Stimulated activated naive CD4-positive, alpha-beta T cell treated with Interleukin-2 at 50 U/mL for 16 hours (primary cell): ENCODE data around the gene ZSCAN9.

Experiments used
- DNase-seq: peaks from one replicate; lab custom pipeline; 2025; lab: John Stamatoyannopoulos, UW

ZSCAN9 gene

DNA sequence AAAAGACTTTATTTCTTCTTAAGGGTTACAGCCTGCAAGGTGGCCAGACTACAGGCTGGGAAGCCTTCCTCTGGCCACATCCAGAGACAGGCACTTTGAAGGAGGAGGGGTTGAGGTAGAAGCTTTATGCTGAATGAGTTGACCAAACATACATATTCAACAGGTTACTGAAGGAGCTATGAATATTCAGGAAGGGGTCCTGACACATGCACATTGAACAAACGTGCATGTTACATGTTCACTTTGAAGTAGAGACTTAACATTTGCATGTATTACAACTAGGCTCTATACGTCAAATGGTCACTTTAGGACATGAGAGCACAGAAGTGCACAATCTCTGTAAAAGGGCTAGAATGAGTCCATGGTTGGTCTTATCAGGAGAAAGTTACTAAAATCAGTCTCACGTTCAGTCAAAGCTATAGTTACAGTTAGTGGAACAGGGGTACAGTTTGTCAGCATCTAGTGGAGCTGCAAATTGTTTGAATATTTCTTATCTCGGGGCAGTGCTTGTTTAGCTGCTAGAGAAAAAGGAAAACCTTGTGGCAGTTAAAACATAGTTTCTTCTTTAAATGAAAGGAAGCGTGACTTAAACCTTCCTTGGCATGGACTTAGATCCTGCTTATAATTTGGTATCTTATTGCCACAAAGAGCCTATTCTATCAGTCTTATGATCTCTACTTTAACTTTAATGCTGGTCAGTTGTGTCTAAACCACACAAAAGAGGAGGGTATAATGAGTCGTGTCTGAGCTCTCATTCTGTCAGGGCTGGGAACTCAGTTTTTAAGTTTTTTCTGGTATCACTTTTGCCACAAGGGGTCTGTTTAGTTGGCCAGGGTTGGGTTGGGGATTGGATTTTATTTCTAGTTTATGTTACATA lies 4.6 kb upstream of the ZSCAN9 start:
- DNase-seq: no peak

DNA sequence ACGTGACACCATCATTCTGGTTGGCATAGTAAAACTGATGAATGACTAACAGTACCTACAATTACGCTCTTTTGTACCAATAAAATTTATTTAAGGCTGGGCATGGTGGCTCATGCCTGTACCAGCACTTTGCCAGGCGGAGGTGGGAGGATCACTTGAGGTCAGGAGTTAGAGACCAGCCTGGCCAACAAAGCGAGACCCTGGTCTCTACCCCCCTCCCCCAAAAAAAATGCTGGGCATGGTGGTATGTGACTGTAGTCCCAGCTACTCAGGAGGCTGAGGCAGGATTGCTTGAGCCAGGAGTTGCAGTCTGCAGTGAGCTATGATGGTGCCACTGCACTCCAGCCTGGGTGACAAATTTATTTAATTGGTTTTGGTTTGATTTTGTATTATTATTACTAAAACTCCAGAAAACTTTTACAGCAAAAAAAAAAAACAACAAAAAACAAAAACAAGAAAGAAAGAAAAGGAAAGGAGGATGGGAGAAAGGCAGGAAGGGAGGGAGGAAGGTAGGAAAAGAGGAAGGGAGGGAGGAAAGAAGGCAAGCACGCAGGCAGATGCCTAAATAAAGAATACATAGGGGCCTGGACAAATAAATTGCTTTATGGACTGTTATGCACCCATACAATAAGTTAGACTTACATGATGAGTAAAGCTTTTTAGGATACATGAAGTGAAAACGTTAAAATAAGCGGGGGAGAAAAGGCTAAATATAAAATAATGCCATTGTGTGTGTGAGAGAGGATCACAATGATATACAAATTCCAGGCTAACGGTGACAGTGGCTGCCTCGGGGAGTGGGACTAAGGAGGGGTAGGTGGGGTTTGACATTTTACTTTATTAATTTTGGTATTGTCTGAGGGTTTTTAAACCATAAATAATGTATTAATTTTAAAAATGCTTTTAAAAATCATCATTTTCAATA lies 682 bp upstream of the ZSCAN9 start:
- DNase-seq: no peak

DNA sequence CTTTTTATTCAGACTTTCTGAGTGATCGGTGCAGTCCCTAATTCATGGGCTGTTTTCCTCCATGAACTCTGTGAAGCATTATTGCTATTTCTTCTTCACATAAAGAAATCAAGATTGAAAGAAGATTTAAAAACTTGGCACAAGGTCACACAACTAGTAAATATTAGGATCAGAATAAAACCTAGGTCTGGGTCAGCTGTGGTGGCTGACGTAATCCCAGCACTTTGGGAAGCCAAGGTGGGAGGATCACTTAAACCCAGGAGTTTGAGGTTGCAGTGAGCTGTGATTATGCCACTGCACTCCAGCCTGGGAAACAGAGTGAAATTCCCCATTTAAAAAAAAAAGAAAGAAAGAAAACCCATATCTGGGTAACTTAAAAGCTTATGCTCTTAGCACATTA lies 1.4 kb downstream of the ZSCAN9 start:
- DNase-seq: no peak

DNA sequence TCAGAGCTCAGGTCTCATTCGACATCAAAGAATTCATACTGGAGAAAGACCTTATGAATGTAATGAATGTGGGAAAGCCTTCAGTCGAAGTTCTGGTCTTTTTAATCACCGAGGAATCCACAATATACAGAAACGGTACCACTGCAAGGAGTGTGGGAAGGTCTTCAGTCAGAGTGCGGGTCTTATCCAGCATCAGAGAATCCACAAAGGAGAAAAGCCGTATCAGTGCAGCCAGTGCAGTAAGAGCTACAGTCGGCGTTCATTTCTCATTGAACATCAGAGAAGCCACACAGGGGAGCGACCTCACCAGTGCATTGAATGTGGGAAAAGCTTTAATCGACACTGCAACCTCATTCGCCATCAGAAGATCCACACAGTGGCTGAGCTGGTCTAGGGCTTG lies 7.7 kb downstream of the ZSCAN9 start:
- no peak for DNase-seq

DNA sequence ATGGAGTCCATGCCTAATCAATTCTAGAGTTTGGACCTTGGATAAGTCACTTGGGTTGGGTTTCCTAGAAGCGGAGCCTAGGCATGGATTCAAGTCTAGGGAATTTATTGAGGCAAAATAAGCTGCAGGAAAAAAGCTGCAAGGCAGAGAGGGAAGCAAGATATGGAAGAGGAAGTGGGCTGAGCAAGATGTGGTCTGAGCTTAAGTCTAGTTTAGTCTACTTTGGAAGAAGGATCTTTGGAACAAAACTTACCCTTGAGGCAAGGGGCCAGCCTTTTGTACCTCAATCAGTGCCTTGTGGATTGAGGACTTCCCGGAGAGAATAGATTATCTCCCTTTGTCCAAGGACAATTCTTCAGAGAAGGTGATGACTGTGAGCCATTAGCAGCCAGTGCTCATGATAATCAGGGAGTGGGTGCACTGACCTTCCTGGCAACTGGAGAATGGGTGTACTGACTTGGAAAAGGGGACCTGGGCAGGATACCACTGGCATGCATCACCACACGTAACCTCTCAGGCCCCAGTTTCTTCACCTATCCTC lies 10.9 kb downstream of the ZSCAN9 start:
- DNase-seq: no peak

DNA sequence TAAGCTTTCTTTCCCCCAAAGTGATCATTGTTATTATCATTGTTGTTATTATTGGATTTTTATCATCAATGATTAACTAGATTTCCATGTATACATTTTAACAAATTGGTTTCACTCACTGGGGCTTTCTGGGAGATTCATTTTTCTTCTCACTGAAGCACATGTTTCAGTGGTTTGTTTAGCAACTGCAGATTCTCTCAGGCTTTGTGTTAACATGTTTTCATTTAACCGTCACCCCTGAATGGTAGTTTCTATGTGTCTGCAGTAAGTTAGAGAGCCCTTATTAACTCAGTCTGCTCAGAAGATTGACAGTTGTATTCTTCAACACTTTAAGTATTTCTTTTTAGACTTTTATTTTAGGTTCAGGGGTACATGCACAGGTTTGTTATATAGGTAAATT lies 14.6 kb downstream of the ZSCAN9 start:
- no peak for DNase-seq

DNA sequence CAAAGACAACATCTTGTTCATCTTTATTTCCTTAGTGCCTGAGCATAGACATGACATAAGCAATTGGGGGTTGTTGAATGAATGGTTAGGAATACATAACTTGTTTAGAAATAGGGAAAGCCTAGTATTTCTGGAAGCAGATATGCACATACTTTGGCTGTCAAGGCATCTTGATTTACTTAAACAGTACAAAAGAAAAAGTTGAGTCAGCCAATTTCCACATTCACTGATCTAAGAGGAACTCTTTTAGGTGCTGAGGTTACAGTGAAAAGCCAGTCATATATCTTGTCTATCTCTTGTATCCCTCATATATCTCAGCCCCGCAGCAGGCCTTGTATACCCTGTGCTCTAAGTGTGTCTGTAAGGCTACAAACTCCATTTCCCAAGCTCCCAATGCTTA lies 15.4 kb downstream of the ZSCAN9 start:
- no peak for DNase-seq

DNA sequence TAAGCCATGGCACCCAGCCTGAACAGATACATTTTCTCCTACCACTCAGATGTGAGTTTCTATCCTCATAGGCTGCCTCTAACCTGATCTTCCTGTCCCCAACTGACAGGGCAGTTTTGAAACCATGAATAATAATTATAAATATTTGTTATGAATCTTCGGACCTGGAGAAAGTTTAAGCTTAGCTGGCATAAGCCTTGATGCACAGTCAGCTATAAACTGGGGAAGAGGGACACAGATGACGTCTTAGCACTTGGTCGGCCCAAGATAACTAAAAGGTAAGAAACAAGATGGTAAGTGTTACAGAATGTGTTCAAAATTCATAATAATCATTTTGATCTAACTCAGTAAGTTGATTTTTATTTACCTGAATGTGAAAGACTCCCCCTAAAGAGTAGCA lies 18.9 kb downstream of the ZSCAN9 start:
- DNase-seq: no peak

DNA sequence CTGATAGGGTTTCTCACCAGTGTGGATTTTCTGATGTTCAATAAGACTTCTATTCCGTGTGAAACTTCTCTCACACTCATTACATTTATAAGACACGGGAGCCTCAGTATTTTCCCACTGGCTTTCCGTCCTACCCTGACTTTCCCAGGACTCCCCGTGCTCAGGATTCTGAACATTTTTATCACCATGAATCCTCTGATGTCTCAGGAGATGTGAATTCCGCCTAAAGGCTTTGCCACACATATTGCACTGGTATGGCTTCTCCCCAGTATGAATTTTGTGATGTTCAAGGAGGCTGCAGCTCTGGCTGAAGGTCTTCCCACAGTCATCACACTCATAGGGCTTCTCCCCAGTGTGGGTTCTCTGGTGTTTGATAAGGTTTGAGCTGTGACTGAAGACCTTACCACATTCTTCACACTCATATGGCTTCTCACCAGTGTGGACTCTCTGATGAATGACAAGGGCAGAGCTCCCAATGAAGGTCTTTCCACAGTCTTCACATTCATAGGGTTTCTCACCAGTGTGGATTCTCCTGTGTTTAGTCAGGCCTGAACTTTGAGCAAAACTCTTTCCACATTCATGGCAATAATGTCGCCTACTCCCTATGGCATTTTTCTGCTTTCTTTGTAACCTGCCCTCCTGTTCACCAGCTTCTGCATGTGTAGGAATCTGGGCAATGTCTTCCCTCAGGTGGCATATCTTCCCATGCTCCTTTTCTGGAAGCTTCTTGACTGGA lies 20.3 kb downstream of the ZSCAN9 start:
- DNase-seq: no peak

DNA sequence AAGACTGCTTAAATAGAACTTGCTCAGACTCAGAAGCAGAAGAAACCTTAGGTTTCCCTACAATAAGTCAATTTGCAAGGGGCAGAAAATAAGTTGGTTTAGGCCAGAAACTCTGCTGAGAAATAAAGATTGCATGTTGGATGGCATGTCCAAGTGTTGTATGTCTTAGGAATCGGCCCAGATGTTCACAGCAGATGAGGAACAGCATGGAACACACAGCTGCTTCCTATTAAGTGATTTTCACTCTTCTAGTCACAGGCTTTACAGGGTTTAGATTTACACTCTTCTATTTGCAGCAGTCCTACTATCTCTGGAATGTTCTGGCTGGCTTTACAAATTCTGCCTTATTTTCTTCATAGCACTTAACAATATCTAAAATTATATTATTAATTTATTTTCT lies 23.8 kb downstream of the ZSCAN9 start:
- DNase-seq: no peak

DNA sequence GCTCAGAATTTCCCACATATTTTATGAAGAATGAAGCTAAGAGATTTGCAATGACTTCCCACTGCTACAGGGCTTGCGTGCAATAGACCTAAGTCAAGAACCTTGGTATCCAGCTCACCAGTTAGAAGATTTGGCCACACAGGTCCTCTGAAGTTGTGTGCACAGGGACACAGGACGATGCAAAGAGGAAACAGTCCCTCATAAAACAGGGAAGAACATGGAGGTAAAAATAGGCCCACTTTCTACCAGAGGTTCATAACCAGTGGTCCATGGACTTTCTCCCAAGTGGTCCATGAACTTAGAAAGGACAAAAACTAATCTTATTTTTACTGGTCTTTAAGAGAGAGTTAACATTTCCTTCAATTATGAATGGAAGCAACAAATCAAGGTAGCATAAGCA lies 25.7 kb downstream of the ZSCAN9 start:
- no peak for DNase-seq

DNA sequence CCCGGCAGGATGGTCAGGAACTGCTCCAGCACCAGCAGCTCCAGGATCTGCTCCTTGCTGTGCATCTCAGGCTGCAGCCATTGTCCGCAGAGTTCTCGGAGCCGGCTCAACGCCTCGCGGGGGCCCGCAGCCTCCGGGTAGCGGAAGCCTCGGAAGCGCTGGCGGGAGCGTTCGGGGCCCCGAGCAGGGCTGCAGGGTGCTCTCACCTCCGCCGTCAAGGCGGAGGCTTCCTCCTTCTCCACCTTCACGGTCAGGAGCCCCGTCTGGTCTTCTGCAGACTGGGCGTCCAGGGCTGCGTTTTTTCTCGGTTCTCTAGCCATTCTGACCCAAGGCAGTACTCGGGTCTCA lies 26.6 kb downstream of the ZSCAN9 start:
- DNase-seq: peak; percentile 4

DNA sequence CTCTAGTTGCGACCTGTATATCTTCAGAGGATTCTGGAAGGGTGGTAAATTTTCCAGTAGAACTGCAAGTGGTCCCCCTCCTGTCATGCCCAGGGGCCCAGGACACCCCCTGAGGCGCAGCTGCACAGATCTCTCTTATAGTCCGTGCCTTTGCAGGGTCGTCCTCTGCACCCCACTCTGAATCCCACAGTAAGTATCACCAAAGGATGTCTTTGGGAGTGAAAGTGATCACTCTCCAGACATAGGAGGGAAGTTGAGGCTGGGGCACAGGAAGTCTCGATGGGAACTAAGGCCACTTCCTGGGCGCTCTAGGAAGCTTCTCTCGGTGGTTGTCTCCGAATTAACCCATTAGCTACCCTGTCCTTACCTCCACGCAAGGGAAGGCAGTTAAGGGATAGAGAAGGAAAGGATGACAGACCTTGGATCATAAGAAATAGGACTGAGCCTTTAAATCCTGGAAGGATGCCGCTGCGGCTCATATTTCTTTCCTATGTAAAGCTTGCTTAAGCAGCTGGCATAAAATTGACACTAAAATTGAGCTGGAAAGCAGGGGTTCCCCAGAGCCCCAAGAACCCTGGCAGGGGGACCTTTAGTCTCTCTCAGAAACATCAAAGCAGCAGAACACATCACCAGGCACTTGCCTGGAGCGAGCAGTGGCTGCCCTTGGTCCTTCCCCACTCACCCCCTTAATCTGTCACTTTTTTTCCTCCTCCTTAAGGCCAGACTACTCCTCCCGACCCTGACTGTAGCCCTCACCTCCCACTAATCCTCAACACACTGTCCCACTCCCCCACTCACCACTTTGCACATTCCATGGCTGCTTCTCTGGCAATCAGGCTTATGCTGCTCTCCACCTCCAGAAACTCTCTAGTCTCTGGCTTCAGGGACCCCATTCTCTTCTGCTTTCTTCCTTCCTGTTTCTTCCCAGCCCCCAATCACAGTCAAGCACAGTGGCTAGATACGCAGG lies 27.2 kb downstream of the ZSCAN9 start, which contains the start of gene ZKSCAN4:
TSS of gene ZKSCAN4 (minus strand) at position 261 of the 967 bp plus-strand sequence. CDS start 289 bp downstream, outside the sequence.
- peak; percentile 75 for DNase-seq

DNA sequence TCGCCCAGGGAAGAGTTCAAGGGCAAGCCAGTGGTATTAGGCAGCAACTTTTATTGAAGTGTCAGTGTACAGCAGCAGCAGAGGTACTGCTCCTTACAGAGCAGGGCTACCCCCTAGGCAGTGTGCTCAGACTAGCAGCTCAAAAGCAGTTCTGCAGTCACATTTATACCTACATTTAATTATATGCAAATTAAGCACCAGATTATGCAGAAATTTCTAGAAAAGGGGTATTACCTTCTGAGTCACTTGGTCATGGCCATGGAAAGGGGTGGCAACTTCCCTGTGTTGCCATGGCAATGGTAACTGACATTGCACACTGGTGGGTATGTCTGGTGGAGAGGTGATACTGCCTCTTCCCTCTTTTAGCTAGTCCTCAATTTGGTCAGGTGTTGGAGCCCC lies 29.0 kb downstream of the ZSCAN9 start:
- DNase-seq: no peak

DNA sequence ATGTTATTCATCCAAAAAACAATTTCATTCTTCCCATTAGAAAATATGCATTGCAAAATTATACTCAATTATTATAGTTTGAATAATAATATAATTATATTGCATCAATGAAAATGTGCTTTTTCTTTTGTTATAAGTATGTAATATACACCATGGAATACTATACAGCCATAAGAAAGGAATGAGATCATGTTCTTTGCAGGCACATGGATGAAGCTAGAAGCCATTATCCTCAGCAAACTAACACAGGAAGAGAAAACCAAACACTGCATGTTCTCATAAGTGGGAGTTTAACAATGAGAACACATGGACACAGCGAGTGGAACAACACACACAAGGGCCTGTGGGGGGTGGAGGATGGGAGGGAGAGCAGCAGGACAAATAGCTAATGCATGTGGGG lies 32.0 kb downstream of the ZSCAN9 start:
- DNase-seq: no peak

DNA sequence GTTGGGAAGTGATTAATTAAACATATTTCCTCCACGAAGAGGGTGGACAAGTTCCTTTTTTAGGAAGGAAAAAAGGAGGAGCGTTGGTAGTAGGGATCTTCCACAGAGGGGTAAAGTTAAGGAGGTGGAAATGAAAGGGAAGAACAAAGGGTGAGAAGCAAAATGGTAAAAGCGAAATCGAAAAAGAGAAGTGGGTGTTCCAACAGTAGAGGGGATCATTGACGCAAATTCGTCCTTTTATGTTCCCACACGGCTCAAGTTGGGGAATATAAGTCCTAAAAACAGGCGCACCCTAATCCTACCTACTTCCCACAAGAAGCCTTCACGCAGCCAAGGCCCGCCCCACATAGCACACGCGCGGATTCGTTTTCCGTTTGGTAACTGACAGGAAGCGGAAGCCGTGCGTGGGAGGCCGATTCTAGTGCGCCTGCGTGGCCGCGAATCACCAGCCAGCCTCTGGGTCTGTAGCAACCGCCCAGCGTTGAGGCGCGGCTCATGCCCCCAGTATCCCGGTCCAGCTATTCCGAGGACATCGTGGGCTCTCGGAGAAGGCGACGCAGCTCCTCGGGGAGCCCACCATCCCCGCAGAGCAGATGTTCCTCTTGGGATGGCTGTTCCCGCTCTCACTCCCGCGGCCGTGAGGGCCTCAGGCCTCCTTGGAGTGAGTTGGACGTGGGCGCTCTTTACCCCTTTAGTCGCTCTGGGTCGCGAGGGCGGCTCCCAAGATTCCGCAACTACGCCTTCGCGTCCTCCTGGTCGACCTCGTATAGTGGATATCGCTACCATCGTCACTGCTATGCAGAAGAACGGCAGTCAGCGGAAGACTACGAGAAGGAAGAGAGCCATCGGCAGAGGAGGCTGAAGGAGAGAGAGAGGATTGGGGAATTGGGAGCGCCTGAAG lies 34.1 kb downstream of the ZSCAN9 start, which contains the start of gene NKAPL:
TSS of gene NKAPL (plus strand) at position 421 of the 901 bp plus-strand sequence. CDS start at position 496, 75 bp downstream.
- DNase-seq: peak; percentile 42

DNA sequence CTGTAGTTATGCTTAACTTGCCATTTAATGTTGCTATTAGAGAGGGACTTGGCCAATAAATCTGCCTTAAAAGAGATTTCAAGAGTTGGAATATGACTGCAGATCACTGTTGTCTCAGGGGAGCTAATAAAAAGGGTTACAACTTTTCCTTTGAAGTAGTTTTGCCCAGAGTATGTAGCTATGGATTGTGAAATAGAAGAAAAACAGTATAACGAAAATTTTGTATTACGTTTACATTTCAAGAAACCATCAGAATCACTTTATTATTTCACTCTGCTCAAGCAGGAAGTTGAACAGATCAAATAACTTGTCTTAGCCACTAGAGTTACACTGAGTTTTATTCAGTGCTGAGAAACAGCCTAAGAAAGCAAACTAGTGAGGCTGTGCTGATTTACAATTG lies 38.8 kb downstream of the ZSCAN9 start:
- no peak for DNase-seq

DNA sequence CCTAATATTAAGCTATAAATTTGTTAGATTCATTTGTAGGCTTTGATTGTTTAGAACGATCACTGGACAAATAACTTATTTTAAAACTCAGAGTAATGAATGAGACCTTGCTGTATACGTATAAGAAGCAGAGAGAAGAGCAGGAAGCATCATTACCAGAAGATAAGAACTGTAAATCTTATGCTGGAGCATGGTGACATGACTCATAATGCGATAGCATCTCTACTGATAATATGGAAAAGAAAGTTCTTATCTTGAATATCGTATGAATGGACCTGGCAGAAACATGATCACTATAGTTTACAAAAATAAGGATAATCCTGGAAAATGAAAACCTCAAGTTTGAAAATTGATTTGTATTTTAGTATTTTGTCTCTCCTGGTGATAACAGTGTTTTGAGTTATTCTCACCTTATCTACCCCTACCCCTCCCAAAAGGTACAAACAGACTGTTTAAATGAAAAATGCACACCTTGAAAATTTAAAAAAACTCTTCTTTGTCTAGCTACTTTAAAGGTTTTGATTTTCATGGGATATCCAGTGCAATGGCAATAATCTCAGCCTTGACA lies 39.8 kb downstream of the ZSCAN9 start:
- DNase-seq: no peak

DNA sequence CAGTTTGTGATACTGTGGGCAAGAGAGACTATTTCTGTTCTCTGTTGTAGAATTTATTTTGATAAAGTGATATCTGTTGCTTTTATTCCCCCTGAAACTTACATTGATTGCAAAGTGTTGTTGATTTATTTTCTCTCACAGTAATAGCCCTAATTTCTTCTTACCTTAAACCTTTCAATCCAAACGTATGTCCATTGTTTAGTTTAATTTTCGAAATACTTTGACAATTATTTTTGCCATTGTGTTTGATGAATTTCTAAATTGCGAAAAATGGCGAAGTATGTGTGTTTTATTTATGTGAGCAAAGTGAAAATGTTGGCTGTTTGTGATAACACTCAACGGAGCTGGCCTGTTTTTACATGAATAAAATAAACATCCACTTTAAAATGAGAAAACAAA lies 41.5 kb downstream of the ZSCAN9 start:
- DNase-seq: no peak
